ENCODE data around the gene GPC6. TPM values are rescaled to one million over a fixed set of nuclear protein-coding genes. Genes with fewer than 3 reads are reported as not detected.

Gene GPC6
- total RNA-seq, 2 donors from 2014 or later, result 3.4 to 5.3 TPM

GRCh38 chr13:93355094-93355493, 128.5 kb downstream of the GPC6 start:
- TF ChIP-seq POLR2AphosphoS5 (IDR thresholded peaks at IDR 0.05), result no peak
- no peak for TF ChIP-seq POLR2A (IDR thresholded peaks at IDR 0.05)
- TF ChIP-seq CTCF (IDR thresholded peaks at IDR 0.05), result no peak
- Histone ChIP-seq H3K4me3 (no peak overlapping the region), H3K4me1 (replicated peaks) (no peaks in the 10 kb centered on the region), H3K36me3 (no peaks in the 10 kb centered on the region), H3K9me3 (no peaks in the 10 kb centered on the region), H3K27ac (no peak overlapping the region), H3K27me3 (replicated peaks; ENCODE audit: insufficient read depth) (no peaks in the 10 kb centered on the region)
- DNase-seq (ENCODE audit: low spot score), result no peak
- intact Hi-C loops (cut with DNase I), result no loop called here
- 85% methylated on average over 3 of the region's 3 CpGs for WGBS

- DNase-seq (ENCODE audit: low spot score), result no peak
- no peaks in the 10 kb centered on the region for H3K36me3 ChIP-seq
- H3K9me3 ChIP-seq, result no peaks in the 10 kb centered on the region
- no peaks in the 10 kb centered on the region for H3K27me3 ChIP-seq (replicated peaks; ENCODE audit: insufficient read depth)
- no peak overlapping the region for H3K27ac ChIP-seq
- 64% methylated on average over 3 of the region's 3 CpGs for WGBS
- TF ChIP-seq POLR2AphosphoS5 (IDR thresholded peaks at IDR 0.05), result no peak
- no peak for TF ChIP-seq POLR2A (IDR thresholded peaks at IDR 0.05)
- TF ChIP-seq CTCF (IDR thresholded peaks at IDR 0.05), result no peak
- no peak overlapping the region for H3K4me3 ChIP-seq
- intact Hi-C loops (cut with DNase I), result no loop called here
- no peaks in the 10 kb centered on the region for H3K4me1 ChIP-seq (replicated peaks)
Measured at GRCh38 chr13:93356469-93356868, 129.9 kb downstream of the GPC6 start.

- TF ChIP-seq CTCF (IDR thresholded peaks at IDR 0.05), result no peak
- no peak for TF ChIP-seq POLR2A (IDR thresholded peaks at IDR 0.05)
- TF ChIP-seq POLR2AphosphoS5 (IDR thresholded peaks at IDR 0.05), result no peak
- Histone ChIP-seq H3K9me3 (no peaks in the 10 kb centered on the region), H3K4me3 (no peak overlapping the region), H3K27me3 (replicated peaks; ENCODE audit: insufficient read depth) (no peaks in the 10 kb centered on the region), H3K36me3 (no peaks in the 10 kb centered on the region), H3K4me1 (replicated peaks) (no peaks in the 10 kb centered on the region), H3K27ac (no peak overlapping the region)
- WGBS, result 92% methylated on average over 4 of the region's 4 CpGs
- DNase-seq (ENCODE audit: low spot score), result no peak
- intact Hi-C loops (cut with DNase I), result no loop called here
Measured at GRCh38 chr13:93360021-93360420, 133.4 kb downstream of the GPC6 start.

GRCh38 chr13:93361703-93362102, 135.1 kb downstream of the GPC6 start:
- WGBS, result 30% methylated on average over 3 of the region's 3 CpGs
- intact Hi-C loops (cut with DNase I), result no loop called here
- Histone ChIP-seq H3K4me3 (no peak overlapping the region), H3K27me3 (replicated peaks; ENCODE audit: insufficient read depth) (no peaks in the 10 kb centered on the region), H3K27ac (no peak overlapping the region), H3K36me3 (no peaks in the 10 kb centered on the region), H3K9me3 (no peaks in the 10 kb centered on the region), H3K4me1 (replicated peaks) (no peaks in the 10 kb centered on the region)
- TF ChIP-seq POLR2A (IDR thresholded peaks at IDR 0.05) (no peak), POLR2AphosphoS5 (IDR thresholded peaks at IDR 0.05) (peak; percentile 13)
- no peak for DNase-seq (ENCODE audit: low spot score)

- Histone ChIP-seq H3K36me3 (no peaks in the 10 kb centered on the region), H3K27me3 (replicated peaks; ENCODE audit: insufficient read depth) (no peaks in the 10 kb centered on the region), H3K4me3 (no peak overlapping the region), H3K4me1 (replicated peaks) (no peaks in the 10 kb centered on the region), H3K27ac (no peak overlapping the region), H3K9me3 (no peaks in the 10 kb centered on the region)
- intact Hi-C loops (cut with DNase I), result no loop called here
- no peak for TF ChIP-seq CTCF (IDR thresholded peaks at IDR 0.05)
- no peak for TF ChIP-seq POLR2AphosphoS5 (IDR thresholded peaks at IDR 0.05)
- TF ChIP-seq POLR2A (IDR thresholded peaks at IDR 0.05), result no peak
- 86% methylated on average over 5 of the region's 5 CpGs for WGBS
- no peak for DNase-seq (ENCODE audit: low spot score)
Measured at GRCh38 chr13:93364166-93364565, 137.6 kb downstream of the GPC6 start.
